Panc1 (cell line): ENCODE data around the gene CD320. TPM values are rescaled to one million over a fixed set of nuclear protein-coding genes. Genes with fewer than 3 reads are reported as not detected.

Experiments used
- ATAC-seq: fragments of 200-7000 bp; cut with Tn5 transposase; 2 replicates; pipeline ENCODE4 v1.9.1; 2020; ENCODE audit warnings: mild to moderate bottlenecking, moderate library complexity
- Bru-seq: library from RNA; stranded (reverse); fragments of 400-500 nt; gene quantifications from one replicate; lab custom pipeline; 2021; lab: Mats Ljungman, UMichigan
- BruChase-seq, 2 experiments: library from RNA; stranded (reverse); fragments of 400-500 nt; gene quantifications; one replicate each; lab custom pipeline; 2021; lab: Mats Ljungman, UMichigan
- BruUV-seq: library from RNA; stranded (reverse); fragments of 400-500 nt; replicated peaks from 2 replicates; lab custom pipeline; 2021; lab: Mats Ljungman, UMichigan
- CTCF ChIA-PET: fragments of 300-600 bp; sonication (Branson Sonifier 250); formaldehyde crosslinking; loops from one replicate; lab custom pipeline; 2022; ENCODE audit warnings: antibody characterized with exemption; lab: Charles Lee
- POLR2A ChIA-PET: fragments of 300-600 bp; sonication (Branson Sonifier 250); formaldehyde crosslinking; loops from one replicate; lab custom pipeline; 2022; ENCODE audit warnings: antibody characterized with exemption; lab: Charles Lee
- DNase-seq: peaks from one replicate; pipeline ENCODE4 v3.0.0-alpha.2; 2010; ENCODE audit warnings: low read depth, low spot score
- H3K27ac ChIP-seq: 2 replicates; pipeline ENCODE4 v1.5.1; 2011; ENCODE audit warnings: mild to moderate bottlenecking, low read length, inconsistent platforms
- H3K27me3 ChIP-seq: fragments of 200-500 bp; sonication (Bioruptor generic); 2 replicates; pipeline ENCODE4 v1.6.0; 2014; ENCODE audit warnings: low read length, inconsistent platforms; ENCODE audit not compliant: control insufficient read depth, insufficient read depth
- H3K36me3 ChIP-seq: fragments of 200-500 bp; sonication (Bioruptor generic); 2 replicates; pipeline ENCODE4 v1.5.1; 2014; ENCODE audit warnings: inconsistent platforms, mild to moderate bottlenecking, low read length, moderate library complexity; ENCODE audit not compliant: control insufficient read depth, insufficient read depth
- H3K4me1 ChIP-seq: 2 replicates; pipeline ENCODE4 v1.5.1; 2011; ENCODE audit warnings: inconsistent platforms, mild to moderate bottlenecking, low read length, moderate library complexity; ENCODE audit not compliant: control insufficient read depth, insufficient read depth
- H3K4me3 ChIP-seq, 2 experiments: 2 replicates each; pipeline ENCODE4 v1.5.1; 2011 to 2012; ENCODE audit warnings: low read depth in 2 of 2, low read length in 2 of 2, mild to moderate bottlenecking in 2 of 2, inconsistent platforms in 1 of 2, moderate library complexity in 1 of 2
- H3K9me3 ChIP-seq: fragments of 200-500 bp; sonication (Bioruptor generic); 2 replicates; pipeline ENCODE4 v1.5.1; 2014; ENCODE audit warnings: low read depth, mild to moderate bottlenecking, inconsistent platforms, low read length, moderate library complexity; ENCODE audit not compliant: control insufficient read depth, insufficient read depth
- POLR2AphosphoS5 ChIP-seq: IDR thresholded peaks from 2 replicates; pipeline ENCODE4 v1.6.1; 2012; ENCODE audit warnings: mild to moderate bottlenecking, low read depth, low read length, moderate library complexity
- SIN3A ChIP-seq: IDR thresholded peaks from 2 replicates; pipeline ENCODE4 v1.6.1; 2012; ENCODE audit warnings: low read depth, mild to moderate bottlenecking, low read length, moderate library complexity, borderline replicate concordance; ENCODE audit not compliant: insufficient read depth
- TCF7L2 ChIP-seq: IDR thresholded peaks from 2 replicates; pipeline ENCODE4 v1.6.1; 2011; ENCODE audit warnings: mild to moderate bottlenecking, low read depth, low read length, inconsistent platforms
- in situ Hi-C: cut with HindIII; loops from 2 replicates; pipeline ENCODE4 v1.10.0; 2016; ENCODE audit warnings: low sequenced_read_pairs, low pct_unique_long_range_greater_than_20kb
- intact Hi-C: fragments of 100-400 bp; cut with micrococcal nuclease; formaldehyde crosslinking; loops from one replicate; pipeline ENCODE4 v1.10.0; 2022; ENCODE audit not compliant: unreplicated experiment
- long read RNA-seq: library from polyadenylated mRNA; unstranded; transcript quantifications from one replicate; pipeline ENCODE4 v2.0.0, GENCODE V29; 2021; ENCODE audit not compliant: unreplicated experiment
- polyA plus RNA-seq: library from polyadenylated mRNA; unstranded; fragments of >200 nt; gene quantifications from one replicate; pipeline ENCODE4 v1.2.1, GENCODE V29; 2012; ENCODE audit warnings: missing spikeins; ENCODE audit not compliant: insufficient read length
- total RNA-seq: library from RNA; stranded (reverse); gene quantifications from one replicate; pipeline ENCODE4 v1.2.1, GENCODE V29; 2021; ENCODE audit not compliant: unreplicated experiment
- TF ChIP-seq, protein P1 (sequence below): fragments of 450-650 bp; IDR thresholded peaks from 2 replicates; pipeline ENCODE4 v1.5.1; 2017; ENCODE audit warnings: mild to moderate bottlenecking
- TF ChIP-seq, protein P2 (sequence below), 2 experiments: IDR thresholded peaks; 2 replicates each; pipeline ENCODE4 v1.6.1; 2011 to 2012; ENCODE audit warnings: low read depth in 2 of 2, control low read depth in 1 of 2, low read length in 1 of 2, mild to moderate bottlenecking in 1 of 2, moderate library complexity in 1 of 2; ENCODE audit not compliant: insufficient read depth in 1 of 2

CD320 gene
- total RNA-seq: 120 TPM
- polyA plus RNA-seq: 142 TPM
- percentile 60 among the genes with signal in this experiment for Bru-seq, nascent RNA
- percentile 72 among the genes with signal in this experiment for BruChase-seq, experiment 1, labeled RNA remaining after a 2-hour chase
- BruChase-seq, experiment 2, labeled RNA remaining after a 6-hour chase: percentile 77 among the genes with signal in this experiment
- long read RNA-seq, transcript CD320-201 (5 exons, 1,250 nt): major isoform, 217 of 257 reads
- long read RNA-seq, partial matches to known transcripts: 19 of 257 reads
- long read RNA-seq, other reads (novel, unspliced or antisense): 17 of 257 reads

DNA sequence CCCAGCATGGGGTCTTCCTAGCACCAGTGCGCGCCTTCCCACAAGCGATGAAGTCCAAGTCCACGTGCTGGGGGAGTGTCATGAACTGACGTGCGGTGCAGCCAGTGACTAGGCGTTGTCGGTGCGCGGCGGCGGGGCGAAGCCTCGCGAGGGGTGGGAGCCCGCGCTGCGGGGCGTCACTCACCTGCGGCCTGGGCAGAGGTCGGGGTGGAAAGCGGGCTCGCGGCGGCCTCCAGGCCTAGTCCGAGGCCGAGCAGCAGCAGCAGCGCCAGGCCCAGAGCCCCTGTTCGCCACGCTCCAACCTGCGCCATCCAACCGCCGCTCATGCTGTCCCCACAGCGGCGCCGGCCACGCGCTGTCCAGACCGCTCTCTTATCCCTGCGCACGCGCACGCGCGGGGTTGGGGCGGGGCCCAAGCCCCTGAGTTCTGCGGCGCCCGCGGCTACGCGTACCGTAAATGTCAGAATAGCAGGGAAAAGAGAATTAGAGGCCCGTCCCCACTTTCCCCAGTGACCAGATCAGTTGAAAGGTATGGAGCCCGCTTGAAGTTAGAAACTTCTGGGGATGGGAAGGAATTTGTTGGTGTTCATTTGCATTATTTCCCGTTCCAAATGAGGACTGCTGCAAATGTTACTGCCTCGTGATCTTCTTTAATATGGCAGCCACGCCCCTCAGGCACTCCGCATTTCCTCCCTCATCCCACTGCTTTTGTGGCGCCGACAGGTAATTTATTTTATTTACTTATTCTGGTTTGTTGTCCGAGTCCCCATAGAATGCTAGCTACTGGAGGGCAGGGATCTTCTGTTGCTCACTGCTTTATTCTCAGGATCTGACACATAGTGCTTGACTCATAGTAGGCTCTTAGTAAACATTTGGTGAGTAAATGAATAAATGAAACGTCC is at the start of gene CD320:
Gene CD320, minus strand, starts transcription at position 394 of the 902 bp plus-strand sequence. Its CDS starts 68 bp downstream, at position 326.
- intact Hi-C loops: no loop called here
- Histone ChIP-seq H3K4me1 (peaks cover 11% of the 10 kb centered on the region), H3K9me3 (no peaks in the 10 kb centered on the region), H3K4me3 (peak within 1 kb of the TSS; percentile 51 to 78), H3K27me3 (no peaks in the 10 kb centered on the region), H3K27ac (peak within 1 kb of the TSS; percentile 86), H3K36me3 (no peaks in the 10 kb centered on the region; the same call in 1 of the 2 replicates)
- peak; percentile 94 for ATAC-seq
- CTCF ChIA-PET: no interaction called here
- TSS peak; percentile 72 for BruUV-seq
- peak; percentile 69 for DNase-seq
- in situ Hi-C loops: no loop called here
- POLR2A ChIA-PET: no interaction called here
- TF ChIP-seq SIN3A (peak; percentile 89; the same call in 1 of the 2 replicates), POLR2AphosphoS5 (peak; percentile 95), TCF7L2 (peak; percentile 77)
- TF ChIP-seq, protein P1, sequence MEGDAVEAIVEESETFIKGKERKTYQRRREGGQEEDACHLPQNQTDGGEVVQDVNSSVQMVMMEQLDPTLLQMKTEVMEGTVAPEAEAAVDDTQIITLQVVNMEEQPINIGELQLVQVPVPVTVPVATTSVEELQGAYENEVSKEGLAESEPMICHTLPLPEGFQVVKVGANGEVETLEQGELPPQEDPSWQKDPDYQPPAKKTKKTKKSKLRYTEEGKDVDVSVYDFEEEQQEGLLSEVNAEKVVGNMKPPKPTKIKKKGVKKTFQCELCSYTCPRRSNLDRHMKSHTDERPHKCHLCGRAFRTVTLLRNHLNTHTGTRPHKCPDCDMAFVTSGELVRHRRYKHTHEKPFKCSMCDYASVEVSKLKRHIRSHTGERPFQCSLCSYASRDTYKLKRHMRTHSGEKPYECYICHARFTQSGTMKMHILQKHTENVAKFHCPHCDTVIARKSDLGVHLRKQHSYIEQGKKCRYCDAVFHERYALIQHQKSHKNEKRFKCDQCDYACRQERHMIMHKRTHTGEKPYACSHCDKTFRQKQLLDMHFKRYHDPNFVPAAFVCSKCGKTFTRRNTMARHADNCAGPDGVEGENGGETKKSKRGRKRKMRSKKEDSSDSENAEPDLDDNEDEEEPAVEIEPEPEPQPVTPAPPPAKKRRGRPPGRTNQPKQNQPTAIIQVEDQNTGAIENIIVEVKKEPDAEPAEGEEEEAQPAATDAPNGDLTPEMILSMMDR: no peak
- TF ChIP-seq, protein P2, sequence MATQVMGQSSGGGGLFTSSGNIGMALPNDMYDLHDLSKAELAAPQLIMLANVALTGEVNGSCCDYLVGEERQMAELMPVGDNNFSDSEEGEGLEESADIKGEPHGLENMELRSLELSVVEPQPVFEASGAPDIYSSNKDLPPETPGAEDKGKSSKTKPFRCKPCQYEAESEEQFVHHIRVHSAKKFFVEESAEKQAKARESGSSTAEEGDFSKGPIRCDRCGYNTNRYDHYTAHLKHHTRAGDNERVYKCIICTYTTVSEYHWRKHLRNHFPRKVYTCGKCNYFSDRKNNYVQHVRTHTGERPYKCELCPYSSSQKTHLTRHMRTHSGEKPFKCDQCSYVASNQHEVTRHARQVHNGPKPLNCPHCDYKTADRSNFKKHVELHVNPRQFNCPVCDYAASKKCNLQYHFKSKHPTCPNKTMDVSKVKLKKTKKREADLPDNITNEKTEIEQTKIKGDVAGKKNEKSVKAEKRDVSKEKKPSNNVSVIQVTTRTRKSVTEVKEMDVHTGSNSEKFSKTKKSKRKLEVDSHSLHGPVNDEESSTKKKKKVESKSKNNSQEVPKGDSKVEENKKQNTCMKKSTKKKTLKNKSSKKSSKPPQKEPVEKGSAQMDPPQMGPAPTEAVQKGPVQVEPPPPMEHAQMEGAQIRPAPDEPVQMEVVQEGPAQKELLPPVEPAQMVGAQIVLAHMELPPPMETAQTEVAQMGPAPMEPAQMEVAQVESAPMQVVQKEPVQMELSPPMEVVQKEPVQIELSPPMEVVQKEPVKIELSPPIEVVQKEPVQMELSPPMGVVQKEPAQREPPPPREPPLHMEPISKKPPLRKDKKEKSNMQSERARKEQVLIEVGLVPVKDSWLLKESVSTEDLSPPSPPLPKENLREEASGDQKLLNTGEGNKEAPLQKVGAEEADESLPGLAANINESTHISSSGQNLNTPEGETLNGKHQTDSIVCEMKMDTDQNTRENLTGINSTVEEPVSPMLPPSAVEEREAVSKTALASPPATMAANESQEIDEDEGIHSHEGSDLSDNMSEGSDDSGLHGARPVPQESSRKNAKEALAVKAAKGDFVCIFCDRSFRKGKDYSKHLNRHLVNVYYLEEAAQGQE (IDR thresholded peaks at IDR 0.05; ENCODE audit: insufficient read depth in 1 of 2, low read depth in 2 of 2, low read length in 1 of 2): no peak

DNA sequence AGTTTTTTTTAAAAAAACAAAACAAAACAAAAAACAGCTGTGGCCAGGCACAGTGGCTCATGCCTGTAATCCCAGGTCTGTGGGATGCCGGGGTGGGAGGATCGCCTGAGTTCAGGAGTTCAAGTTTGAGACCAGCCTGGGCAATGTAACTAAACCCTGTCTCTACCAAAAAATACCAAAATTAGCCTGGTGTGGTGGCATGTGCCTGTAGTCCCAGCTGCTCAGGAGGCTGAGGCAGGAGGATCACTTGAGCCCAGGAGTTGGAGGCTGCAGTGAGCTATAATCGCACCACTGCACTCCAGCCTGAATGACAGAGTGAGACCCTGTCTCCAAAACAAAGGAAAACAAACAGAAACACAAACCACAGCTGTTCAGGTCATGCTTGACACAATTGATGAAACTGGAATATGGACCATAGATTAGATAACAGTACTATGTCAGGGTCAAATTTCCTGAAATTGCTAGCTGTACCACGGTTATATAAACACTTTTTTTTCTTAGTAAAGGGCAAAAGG is 48.9 kb upstream of the CD320 start:
- Histone ChIP-seq H3K4me1 (peaks cover 8% of the 10 kb centered on the region; the same call in 1 of the 2 replicates), H3K27me3 (no peaks in the 10 kb centered on the region), H3K36me3 (no peaks in the 10 kb centered on the region), H3K9me3 (no peaks in the 10 kb centered on the region), H3K27ac (no peak overlapping the region), H3K4me3 (no peak overlapping the region)
- TF ChIP-seq POLR2AphosphoS5 (no peak), TCF7L2 (no peak), SIN3A (no peak)
- TF ChIP-seq, protein P2 (IDR thresholded peaks at IDR 0.05; ENCODE audit: insufficient read depth in 1 of 2, low read depth in 2 of 2, low read length in 1 of 2): no peak
- TF ChIP-seq, protein P1: no peak
- POLR2A ChIA-PET: no interaction called here
- DNase-seq (no peak), ATAC-seq (no peak)
- CTCF ChIA-PET: no interaction called here
- in situ Hi-C loops: no loop called here
- intact Hi-C loops: loop anchor here (10.0 kb wide), 1 partner anchor 98 kb away; no protein-coding TSS in a partner anchor
- BruUV-seq: no TSS peak
